Panc1 (cell line): Measurements from ENCODE around the gene ZDHHC7.

Experiments used
- TCF7L2 ChIP-seq: IDR thresholded peaks from 2 replicates; pipeline ENCODE4 v1.6.1; 2011; ENCODE audit warnings: mild to moderate bottlenecking, low read depth, low read length, inconsistent platforms
- TF ChIP-seq, protein P1 (sequence below): fragments of 450-650 bp; IDR thresholded peaks from 2 replicates; pipeline ENCODE4 v1.5.1; 2017; ENCODE audit warnings: mild to moderate bottlenecking
- TF ChIP-seq, protein P2 (sequence below), 2 experiments: IDR thresholded peaks; 2 replicates each; pipeline ENCODE4 v1.6.1; 2011 to 2012; ENCODE audit warnings: low read depth in 2 of 2, control low read depth in 1 of 2, low read length in 1 of 2, mild to moderate bottlenecking in 1 of 2, moderate library complexity in 1 of 2; ENCODE audit not compliant: insufficient read depth in 1 of 2

DNA sequence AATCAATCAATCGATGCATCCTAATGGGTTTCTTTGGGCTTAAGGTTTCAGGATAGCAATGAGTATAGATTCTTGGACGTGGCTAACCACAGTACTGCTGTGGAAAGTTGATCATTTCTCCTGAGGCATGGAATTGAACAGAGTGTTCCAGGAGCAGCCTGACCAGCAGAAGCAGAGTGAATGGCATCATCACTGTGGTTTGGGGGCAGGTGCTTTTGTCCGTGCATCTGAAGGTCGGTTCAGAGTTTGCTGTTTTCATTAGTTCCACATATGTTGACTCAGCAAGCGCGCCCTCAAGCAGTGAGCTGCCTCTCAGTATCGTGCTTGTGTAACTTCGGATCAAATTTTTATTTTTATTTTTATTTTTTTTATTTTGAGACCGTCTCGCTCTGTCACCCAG lies 41.2 kb upstream of the ZDHHC7 start:
- TF ChIP-seq, protein P1, sequence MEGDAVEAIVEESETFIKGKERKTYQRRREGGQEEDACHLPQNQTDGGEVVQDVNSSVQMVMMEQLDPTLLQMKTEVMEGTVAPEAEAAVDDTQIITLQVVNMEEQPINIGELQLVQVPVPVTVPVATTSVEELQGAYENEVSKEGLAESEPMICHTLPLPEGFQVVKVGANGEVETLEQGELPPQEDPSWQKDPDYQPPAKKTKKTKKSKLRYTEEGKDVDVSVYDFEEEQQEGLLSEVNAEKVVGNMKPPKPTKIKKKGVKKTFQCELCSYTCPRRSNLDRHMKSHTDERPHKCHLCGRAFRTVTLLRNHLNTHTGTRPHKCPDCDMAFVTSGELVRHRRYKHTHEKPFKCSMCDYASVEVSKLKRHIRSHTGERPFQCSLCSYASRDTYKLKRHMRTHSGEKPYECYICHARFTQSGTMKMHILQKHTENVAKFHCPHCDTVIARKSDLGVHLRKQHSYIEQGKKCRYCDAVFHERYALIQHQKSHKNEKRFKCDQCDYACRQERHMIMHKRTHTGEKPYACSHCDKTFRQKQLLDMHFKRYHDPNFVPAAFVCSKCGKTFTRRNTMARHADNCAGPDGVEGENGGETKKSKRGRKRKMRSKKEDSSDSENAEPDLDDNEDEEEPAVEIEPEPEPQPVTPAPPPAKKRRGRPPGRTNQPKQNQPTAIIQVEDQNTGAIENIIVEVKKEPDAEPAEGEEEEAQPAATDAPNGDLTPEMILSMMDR, result no peak
- TF ChIP-seq TCF7L2, result no peak
- TF ChIP-seq, protein P2, sequence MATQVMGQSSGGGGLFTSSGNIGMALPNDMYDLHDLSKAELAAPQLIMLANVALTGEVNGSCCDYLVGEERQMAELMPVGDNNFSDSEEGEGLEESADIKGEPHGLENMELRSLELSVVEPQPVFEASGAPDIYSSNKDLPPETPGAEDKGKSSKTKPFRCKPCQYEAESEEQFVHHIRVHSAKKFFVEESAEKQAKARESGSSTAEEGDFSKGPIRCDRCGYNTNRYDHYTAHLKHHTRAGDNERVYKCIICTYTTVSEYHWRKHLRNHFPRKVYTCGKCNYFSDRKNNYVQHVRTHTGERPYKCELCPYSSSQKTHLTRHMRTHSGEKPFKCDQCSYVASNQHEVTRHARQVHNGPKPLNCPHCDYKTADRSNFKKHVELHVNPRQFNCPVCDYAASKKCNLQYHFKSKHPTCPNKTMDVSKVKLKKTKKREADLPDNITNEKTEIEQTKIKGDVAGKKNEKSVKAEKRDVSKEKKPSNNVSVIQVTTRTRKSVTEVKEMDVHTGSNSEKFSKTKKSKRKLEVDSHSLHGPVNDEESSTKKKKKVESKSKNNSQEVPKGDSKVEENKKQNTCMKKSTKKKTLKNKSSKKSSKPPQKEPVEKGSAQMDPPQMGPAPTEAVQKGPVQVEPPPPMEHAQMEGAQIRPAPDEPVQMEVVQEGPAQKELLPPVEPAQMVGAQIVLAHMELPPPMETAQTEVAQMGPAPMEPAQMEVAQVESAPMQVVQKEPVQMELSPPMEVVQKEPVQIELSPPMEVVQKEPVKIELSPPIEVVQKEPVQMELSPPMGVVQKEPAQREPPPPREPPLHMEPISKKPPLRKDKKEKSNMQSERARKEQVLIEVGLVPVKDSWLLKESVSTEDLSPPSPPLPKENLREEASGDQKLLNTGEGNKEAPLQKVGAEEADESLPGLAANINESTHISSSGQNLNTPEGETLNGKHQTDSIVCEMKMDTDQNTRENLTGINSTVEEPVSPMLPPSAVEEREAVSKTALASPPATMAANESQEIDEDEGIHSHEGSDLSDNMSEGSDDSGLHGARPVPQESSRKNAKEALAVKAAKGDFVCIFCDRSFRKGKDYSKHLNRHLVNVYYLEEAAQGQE (IDR thresholded peaks at IDR 0.05; ENCODE audit: insufficient read depth in 1 of 2, low read depth in 2 of 2, low read length in 1 of 2), result no peak
